Ishikawa (cell line): ENCODE results near the gene EXOG.
A peak's percentile ranks its signal among the peaks of the same experiment; 100 is the strongest.

ENCODE experiments used
- CEBPB ChIP-seq: IDR thresholded peaks from 2 replicates; pipeline ENCODE4 v1.6.1; 2012
- CREB1 ChIP-seq: IDR thresholded peaks from 2 replicates; pipeline ENCODE4 v1.6.1; 2012; ENCODE audit warnings: low read depth
- EGR1 ChIP-seq: IDR thresholded peaks from 2 replicates; pipeline ENCODE4 v1.6.1; 2012
- EP300 ChIP-seq: IDR thresholded peaks from 2 replicates; pipeline ENCODE4 v1.6.1; 2012; ENCODE audit warnings: borderline replicate concordance
- FOXM1 ChIP-seq: IDR thresholded peaks from 2 replicates; pipeline ENCODE4 v1.6.1; 2012; ENCODE audit warnings: low read depth, borderline replicate concordance
- MAX ChIP-seq: IDR thresholded peaks from 2 replicates; pipeline ENCODE4 v1.6.1; 2012
- NFIC ChIP-seq: IDR thresholded peaks from 2 replicates; pipeline ENCODE4 v1.6.1; 2012
- RAD21 ChIP-seq: IDR thresholded peaks from 2 replicates; pipeline ENCODE4 v1.6.1; 2012; ENCODE audit warnings: low read depth
- REST ChIP-seq: IDR thresholded peaks from 2 replicates; pipeline ENCODE4 v1.6.1; 2012; ENCODE audit warnings: low read depth, mild to moderate bottlenecking
- TAF1 ChIP-seq: IDR thresholded peaks from 2 replicates; pipeline ENCODE4 v1.6.1; 2012; ENCODE audit warnings: low read depth, mild to moderate bottlenecking
- TCF12 ChIP-seq: IDR thresholded peaks from 2 replicates; pipeline ENCODE4 v1.6.1; 2012; ENCODE audit warnings: low read depth
- TEAD4 ChIP-seq: IDR thresholded peaks from 2 replicates; pipeline ENCODE4 v1.6.1; 2012
- YY1 ChIP-seq: IDR thresholded peaks from 2 replicates; pipeline ENCODE4 v1.6.1; 2012; ENCODE audit warnings: low read depth
- ZBTB7A ChIP-seq: IDR thresholded peaks from 2 replicates; pipeline ENCODE4 v1.6.1; 2012; ENCODE audit warnings: low read depth
- TF ChIP-seq, protein P1 (sequence below): IDR thresholded peaks from 2 replicates; pipeline ENCODE4 v1.6.1; 2012

The EXOG gene

DNA sequence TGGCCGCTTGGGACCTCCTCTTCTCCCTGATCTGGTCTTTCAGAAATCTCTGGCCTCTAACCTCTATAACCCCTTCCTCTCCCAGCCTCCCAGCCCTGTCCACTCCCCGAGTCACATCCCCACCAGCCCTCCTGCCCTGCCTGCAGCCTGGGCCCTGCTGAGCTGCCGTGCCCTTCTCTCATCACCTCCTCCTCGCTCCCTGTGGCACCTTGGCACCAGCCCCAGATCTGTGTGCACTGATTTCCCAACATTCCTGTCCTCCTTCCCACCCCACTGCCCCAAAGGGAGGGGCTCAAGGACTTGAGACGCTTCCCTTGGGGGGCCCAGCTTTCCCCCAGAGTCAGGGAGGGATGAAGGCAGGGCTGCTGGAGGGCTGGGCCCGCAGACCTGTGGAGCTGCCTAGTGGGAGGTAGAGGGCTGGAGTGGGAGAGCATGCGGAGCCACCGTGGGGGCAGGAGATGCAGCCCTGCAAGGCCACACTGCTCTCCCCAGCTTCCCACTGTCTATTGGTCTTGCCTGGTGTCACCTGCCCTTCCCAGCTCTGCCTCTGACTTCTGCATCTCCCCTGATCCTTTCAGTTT lies 42.7 kb downstream of the EXOG start:
- TF ChIP-seq NFIC, result 0 out of 2 replicates have a peak, but pooled peaks have one; percentile 22
- no peak for TF ChIP-seq FOXM1
- 0 out of 2 replicates have a peak, but pooled peaks have one; percentile 20 for TF ChIP-seq CEBPB

DNA sequence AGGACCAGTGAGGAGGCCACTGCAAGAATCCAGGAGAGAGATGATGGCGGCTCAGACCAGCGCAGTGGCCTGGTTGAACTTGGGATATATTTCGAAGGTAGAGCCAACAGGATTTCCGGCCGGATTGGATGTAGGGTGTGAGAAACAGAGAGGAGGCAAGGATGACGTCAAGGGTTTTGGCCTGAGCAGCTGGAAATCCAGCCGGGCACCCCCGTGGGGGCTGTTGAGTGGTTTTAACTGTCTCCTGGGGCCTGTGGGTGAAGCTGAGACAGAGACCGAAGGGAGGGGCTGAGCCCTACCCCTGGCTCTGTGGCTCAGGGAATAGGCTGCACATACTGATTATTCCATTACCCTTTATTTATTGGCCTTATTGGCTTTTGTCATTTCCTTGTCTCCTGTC lies 45.7 kb downstream of the EXOG start:
- TF ChIP-seq, protein P1, sequence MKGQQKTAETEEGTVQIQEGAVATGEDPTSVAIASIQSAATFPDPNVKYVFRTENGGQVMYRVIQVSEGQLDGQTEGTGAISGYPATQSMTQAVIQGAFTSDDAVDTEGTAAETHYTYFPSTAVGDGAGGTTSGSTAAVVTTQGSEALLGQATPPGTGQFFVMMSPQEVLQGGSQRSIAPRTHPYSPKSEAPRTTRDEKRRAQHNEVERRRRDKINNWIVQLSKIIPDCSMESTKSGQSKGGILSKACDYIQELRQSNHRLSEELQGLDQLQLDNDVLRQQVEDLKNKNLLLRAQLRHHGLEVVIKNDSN, result no peak
- TF ChIP-seq REST (no peak), CEBPB (no peak)

DNA sequence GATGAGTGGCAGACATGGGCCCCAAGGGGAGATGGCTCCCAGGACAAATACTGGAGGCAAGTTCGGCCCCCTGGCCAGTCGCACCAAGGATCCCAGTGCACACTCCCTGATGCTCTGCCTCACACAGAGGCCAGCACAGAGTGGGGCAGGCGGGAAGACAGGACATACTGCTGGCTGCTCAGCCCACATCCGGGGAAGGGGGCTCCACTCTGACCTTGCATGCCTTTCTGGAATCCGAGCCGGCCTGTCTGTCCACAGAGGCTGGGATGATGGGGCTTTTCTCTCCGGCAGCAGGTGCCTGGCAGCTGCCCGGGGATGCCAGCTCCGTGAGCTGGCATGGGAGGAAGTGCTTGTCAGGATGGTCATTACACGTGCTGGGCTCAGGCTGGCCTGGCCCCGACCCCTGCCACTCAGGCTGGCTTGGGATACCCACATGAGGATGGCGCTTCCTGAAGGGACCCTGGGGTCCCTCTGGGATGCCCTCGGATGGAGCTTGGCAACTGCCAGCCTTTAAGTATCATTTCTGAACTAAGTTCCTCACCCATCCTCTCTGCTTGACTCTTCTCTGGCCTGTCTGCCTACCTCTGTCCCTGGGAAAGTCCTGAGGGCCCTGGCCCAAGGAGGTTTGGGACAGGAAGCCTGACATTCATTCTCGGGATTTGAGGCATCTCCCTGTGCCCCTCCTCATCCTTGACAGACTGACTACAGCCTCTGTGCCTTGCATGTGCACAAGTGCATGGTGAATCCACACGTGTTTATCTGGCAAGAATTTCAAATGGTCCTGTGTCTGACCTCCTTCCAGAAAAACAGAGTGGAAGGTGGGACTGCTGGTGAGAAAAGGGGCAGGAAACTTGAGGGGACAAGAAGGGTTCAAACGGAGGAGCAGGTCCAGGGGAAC lies 46.5 kb downstream of the EXOG start:
- TF ChIP-seq ZBTB7A (no peak), MAX (no peak), FOXM1 (no peak)
- TF ChIP-seq, protein P1, result no peak

DNA sequence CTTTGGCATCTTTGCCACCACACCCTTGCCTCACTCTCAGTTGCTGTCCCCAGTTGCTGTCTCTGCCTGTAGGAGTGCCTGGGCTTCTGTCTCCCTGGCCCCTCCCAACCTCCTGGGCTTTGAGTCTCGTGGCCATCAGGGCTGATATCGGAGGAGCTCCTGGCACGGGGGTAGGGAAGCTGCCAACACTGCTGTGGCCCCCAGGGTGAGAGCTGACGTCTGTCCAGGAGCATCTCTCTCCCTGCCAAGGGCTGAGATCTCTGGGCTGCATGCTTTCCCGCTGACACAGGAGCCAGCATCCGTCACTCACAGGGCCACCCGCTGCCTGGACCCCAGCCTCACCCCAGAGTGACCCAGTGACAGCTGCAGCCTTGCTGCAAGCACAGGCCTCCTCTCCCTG lies 47.4 kb downstream of the EXOG start:
- no peak for TF ChIP-seq EP300
- TF ChIP-seq TCF12, result no peak
- TF ChIP-seq TEAD4, result no peak
- TF ChIP-seq, protein P1, result no peak
- no peak for TF ChIP-seq NFIC
- TF ChIP-seq YY1, result no peak
- TF ChIP-seq EGR1, result no peak
- TF ChIP-seq ZBTB7A, result no peak
- TF ChIP-seq MAX, result no peak

- TF ChIP-seq, protein P1, result no peak
- TF ChIP-seq NFIC, result no peak
- no peak for TF ChIP-seq TEAD4
- TF ChIP-seq TCF12, result no peak
- TF ChIP-seq YY1, result no peak
- no peak for TF ChIP-seq EGR1
- TF ChIP-seq ZBTB7A, result no peak
- TF ChIP-seq MAX, result no peak
- no peak for TF ChIP-seq RAD21
These were observed 48.8 kb downstream of the EXOG start for GRCh38 chr3:38544926-38545325.

DNA sequence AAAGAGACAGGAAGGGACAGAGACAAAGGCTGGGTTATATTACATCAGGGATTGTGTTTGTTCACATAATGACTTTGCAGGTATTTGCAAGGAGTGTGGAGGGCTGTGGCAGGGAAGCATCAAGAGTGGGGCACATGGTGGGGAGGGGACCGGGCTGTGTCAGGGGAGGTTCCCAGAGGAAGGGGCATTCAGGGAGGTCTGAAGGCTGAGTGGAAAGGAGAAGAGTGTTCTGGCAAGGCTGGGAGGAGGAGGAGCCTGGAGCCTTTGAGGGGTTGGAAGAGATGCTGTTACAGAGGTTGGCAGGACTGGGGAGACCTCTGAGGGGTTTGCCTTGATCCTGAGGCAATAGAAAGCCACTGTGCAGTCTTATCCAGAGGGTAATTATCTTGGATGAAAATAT lies 49.4 kb downstream of the EXOG start:
- no peak for TF ChIP-seq ZBTB7A
- no peak for TF ChIP-seq CREB1
- no peak for TF ChIP-seq TAF1
- TF ChIP-seq MAX, result no peak
- TF ChIP-seq NFIC, result no peak
- no peak for TF ChIP-seq TEAD4
- TF ChIP-seq FOXM1, result no peak

DNA sequence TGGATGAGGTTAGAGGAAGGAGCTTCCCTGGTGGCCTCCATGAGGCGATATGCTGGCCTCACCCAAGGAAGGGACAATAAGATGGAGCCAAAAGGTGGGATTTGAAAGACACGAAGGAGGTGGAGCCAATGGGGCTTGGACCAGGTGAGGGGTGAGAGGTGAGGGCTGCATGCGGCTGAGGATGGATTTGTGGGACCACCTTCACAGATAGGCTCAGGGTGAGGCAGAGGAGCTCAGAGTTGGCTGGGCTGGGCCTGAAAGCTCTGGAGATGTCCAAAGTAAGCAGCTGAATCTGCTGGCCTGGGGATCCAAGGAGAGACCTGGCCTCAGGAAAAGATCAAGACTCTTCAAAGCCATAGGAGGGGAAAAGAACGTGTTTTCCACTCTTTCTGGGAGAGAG lies 49.8 kb downstream of the EXOG start:
- no peak for TF ChIP-seq TAF1
- TF ChIP-seq, protein P1, result no peak
- TF ChIP-seq EGR1, result no peak
